GM12872 (cell line): ENCODE results near the gene TMC2.

Source experiments
- CTCF ChIP-seq: IDR thresholded peaks from 3 replicates; pipeline ENCODE4 v1.5.1; 2011; ENCODE audit warnings: low read depth, mild to moderate bottlenecking, low read length, moderate library complexity; ENCODE audit not compliant: insufficient read depth

The TMC2 gene

DNA sequence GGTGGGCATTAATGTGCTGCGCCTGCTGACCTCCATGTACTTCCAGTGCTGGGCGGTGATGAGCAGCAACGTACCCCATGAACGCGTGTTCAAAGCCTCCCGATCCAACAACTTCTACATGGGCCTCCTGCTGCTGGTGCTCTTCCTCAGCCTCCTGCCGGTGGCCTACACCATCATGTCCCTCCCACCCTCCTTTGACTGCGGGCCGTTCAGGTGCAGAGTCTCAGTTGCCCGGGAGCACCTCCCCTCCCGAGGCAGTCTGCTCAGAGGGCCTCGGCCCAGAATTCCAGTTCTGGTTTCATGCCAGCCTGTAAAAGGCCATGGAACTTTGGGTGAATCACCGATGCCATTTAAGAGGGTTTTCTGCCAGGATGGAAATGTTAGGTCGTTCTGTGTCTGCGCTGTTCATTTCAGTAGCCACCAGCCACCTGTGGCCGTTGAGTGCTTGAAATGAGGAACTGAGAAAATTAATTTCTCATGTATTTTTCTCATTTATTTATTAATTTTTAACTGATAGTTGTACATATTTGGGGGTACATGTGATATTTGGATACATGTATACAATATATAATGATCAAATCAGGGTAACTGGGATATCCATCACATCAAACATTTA lies 80.8 kb downstream of the TMC2 start:
- TF ChIP-seq CTCF: no peak

DNA sequence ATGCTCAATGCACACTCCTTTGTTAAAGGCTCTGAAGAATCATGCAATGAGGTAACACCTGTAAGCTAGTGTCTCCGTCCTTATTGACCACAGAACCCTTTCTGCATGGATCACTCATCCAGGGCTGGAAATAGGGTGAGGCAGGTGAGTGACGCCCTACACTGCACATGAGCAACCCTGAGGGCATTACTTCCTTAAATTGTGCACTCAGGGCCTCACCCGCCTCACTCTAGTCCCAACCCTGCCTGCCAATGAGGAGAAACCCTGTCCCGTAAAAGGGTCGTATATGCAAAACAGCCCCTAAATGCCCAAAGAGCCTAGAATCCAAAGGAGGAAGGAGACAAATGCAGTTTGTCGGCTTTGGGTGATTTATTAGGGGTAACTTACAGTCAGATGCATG lies 82.4 kb downstream of the TMC2 start:
- TF ChIP-seq CTCF: no peak

- no peak for TF ChIP-seq CTCF
Measured at GRCh38 chr20:2619337-2619736, 83.0 kb downstream of the TMC2 start.

DNA sequence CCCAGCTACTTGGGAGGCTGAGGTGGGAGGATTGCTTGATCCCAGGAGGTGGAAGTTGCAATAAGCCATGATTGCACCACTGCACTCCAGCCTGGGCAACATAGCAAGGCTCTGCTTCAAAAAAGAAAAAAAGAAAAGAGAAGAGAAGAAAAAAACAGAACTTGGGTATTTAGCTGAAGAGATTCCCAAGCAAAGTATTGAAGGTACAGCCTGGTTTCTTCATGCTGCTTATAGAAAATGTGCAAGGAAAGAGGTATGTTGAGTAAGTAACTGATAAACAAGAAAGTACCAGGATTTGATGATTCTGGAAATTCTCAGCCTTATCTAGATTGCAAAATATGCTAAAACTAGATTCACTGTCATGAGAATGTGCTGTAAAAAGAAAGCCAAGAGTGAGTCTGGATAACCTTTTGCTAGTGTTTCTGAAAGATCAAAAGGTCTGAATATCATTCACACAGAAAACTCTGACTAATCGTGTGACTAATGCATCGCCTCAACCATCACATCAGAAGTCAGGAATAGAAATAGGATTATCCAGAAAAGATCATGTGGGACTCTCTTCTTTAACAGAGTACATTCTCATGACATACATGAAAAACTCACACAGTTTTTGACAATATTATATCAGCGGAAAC lies 83.7 kb downstream of the TMC2 start:
- no peak for TF ChIP-seq CTCF

GRCh38 chr20:2624190-2624589 lies 87.8 kb downstream of the TMC2 start:
- TF ChIP-seq CTCF: no peak

DNA sequence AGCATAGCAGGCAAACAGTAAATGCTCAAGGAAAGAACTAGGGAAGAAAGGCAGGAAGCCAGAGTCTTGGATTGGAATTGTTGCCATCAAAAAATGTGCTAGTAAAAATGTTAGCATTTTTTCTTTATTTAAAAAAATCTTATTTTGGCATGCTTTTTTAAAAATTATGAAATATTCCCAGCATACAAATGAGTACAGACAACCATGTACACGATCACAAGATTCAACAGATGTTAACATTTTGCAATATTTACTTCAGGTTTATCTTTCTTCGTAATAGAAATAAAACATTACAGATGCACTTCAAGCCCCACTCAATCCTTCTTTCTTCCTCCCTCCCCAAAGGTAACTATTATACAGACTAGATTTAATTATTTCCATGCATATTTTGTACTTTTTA lies 88.7 kb downstream of the TMC2 start:
- no peak for TF ChIP-seq CTCF

DNA sequence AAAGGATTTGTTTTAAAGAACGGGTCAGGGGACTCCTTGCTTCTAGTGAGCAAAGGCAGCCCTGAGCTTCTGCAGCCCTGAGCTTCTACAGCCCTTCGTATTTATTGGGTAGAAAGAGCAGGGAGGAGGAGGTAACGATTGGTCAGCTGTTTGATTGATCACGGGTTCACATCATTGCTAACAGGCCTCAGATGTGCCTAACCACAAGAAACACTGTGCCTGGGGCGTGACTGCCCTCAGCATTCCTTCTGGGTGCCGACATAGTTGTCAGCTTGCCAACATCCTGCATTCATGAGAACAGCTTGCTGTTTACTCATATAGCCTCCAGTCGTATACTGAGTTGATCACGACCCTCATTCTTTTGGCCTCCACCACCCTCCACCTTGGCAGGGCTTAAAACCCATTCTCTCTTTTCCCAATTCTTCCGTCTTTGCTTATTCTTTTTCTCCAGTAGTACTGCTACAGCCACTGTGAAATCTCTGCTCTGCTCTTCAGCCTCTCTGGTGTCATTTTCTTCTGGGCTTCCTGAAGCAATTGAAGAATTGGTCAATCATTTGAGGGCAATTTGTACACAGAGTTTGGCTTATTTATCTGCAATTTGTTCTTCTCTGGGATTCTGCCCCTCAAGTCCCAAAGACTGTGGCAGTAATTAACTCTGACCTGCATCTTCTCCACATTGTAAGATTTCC lies 90.6 kb downstream of the TMC2 start:
- TF ChIP-seq CTCF: no peak
